NCI-H1105 treated with DMSO at 0.1 percent for 48 hours (cell line): Measurements from ENCODE around the gene TMEM256.

Experiments
- DNase-seq: peaks from one replicate; lab custom pipeline; 2025; lab: John Stamatoyannopoulos, UW

The TMEM256 gene

DNA sequence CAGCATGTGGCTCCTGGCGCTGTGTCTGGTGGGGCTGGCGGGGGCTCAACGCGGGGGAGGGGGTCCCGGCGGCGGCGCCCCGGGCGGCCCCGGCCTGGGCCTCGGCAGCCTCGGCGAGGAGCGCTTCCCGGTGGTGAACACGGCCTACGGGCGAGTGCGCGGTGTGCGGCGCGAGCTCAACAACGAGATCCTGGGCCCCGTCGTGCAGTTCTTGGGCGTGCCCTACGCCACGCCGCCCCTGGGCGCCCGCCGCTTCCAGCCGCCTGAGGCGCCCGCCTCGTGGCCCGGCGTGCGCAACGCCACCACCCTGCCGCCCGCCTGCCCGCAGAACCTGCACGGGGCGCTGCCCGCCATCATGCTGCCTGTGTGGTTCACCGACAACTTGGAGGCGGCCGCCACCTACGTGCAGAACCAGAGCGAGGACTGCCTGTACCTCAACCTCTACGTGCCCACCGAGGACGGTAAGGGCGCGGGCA lies 4.4 kb upstream of the TMEM256 start:
- no peak for DNase-seq

GRCh38 chr17:7407485-7408251 lies 3.8 kb upstream of the TMEM256 start, which contains the start of gene NLGN2:
Gene NLGN2 (plus strand): TSS chr17:7407845. CDS start chr17:7408256, 411 bp downstream.
- DNase-seq = no peak

GRCh38 chr17:7407082-7407481 lies 3.2 kb upstream of the TMEM256 start:
- no peak for DNase-seq

- peak; percentile 5 for DNase-seq
Measured at GRCh38 chr17:7406235-7406825, 2.4 kb upstream of the TMEM256 start.

- no peak for DNase-seq
Measured at GRCh38 chr17:7405350-7406234, 1.7 kb upstream of the TMEM256 start.

DNA sequence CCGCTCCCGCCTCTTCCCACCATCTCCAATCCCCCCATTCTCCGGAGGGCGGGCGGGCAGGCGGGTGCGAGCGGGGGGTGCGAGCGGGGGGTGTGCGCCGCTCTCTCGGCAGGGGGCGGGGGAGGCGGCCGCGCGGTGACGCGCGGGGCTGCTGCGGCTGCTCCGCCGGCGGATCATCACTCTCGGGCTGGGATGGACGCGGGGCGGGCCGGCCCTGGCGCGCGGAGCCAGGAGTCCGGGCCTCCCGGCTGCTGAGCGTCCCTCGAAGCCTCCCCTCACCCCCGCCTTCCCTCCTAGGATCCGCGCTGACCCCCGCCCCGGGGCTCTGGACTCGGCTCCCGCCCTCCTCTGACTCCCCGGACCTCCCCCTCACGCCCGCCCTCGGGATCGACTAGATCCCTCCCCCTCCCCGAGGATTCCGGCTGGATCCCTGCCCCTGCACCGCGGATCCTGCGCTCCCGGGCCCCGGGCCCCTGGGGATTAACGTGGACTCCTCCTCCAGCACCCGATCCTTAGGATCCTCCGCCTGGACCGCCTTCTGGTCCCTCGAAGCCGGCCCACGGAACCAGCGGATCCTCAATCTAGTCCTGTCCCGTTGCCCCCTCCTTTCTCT lies 946 bp upstream of the TMEM256 start:
- DNase-seq = no peak

- peak; percentile 91 for DNase-seq
Measured at GRCh38 chr17:7403727-7403976, 245 bp downstream of the TMEM256 start.

DNA sequence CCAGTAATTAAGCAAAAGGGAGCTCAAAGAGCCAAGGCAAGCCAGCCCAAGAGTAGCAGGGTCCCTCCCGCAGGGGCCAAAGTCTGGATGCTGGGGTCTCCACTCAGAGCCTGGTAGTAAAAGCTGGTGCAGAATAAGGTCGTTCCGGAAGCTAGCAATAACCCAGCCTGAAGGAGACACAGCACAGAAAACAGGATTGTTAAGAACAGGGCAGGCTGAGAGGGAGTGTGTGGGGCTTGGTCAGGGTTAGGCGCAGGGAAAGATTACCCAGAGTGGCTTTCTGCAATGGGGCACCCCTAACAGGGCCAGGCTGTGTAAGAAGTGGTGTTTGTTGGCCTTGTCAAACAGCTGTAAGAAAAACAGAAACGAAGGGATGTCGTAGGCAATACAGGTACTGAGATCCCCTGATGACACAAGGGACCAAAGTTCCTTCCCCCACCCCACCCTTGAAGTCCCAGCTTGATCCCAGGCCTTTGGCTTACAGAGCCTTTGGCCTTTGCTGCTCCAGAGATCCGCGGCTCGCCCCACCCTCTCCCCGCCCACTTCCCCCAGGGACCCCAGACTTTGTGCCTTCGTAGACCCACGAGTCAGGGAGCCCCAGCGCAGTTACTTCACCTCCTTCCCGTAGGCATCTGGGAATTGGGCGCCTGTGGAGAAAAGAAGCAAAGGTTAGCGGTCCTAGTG lies 712 bp downstream of the TMEM256 start:
- no peak for DNase-seq

DNA sequence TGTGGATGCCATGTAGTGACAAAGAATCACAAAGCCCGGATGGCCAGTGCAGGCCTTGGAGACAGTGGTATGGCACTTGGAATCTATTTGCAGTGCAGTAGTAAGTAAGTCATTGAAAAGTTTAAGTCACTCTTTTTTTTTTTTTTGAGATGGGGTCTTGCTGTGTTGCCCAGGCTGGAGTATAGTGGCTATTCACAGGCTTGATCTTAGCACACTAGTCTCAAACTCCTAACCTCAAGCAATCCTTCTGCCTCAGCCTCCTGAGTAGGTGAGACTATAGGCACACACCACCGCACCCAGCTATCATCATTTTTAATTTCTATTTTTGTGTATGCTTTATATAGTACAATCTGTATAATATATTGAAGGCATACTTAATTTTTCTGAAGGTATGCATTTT lies 5.3 kb downstream of the TMEM256 start:
- no peak for DNase-seq

DNA sequence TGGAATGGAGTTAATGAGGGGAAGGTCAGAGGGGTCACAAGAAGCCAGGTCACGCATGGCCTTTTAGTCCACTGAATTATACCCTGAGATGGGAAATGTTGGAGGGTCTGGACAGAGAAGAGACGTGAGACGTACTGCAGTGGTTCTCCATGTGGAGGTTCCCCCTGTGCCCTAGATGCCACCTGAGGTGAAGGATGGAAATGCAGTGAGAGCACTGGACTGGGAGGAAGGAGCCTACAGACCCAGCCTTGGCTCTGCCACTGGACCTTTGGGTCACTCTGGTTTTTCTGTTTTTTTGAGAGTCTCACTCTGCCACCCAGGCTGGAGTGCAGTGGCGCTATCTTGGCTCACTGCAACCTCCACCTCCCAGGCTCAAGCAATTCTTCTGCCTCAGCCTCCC lies 7.8 kb downstream of the TMEM256 start:
- no peak for DNase-seq

DNA sequence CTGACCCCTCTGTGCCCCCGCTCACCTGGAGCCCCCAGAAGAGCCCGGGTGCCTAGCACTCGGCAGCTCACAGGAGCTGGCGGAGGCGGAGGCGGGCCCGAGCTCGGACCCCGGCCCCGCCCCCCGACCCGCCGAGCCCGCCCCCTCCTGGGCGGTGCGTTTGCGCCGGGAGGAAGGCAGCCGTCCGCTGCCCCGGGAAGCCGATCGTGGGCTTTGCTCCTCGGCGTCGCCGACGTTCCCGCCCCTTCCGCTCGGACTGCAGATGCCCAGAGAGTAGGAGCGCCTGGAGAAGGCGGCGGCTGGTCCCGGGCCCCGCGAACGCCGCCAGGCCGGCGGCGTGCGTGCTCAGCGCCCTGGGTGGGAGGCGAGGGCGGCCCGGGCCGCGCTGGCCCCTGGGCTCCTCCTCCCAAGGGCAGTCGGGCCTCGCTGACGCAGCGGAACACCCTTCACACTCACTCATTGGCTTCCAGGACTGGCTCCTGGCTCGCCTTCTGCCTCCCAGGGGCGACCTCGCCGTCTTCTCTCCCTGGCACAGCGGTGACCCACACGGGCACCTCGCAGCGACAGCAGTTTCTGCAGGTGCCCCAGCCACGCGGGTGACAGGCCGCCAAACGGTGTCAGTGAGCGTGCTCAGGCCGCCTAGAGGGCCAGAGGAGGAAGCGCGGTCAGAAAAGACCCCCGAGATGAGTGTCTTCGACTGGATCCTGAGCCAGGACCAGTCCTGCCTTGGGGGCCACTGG lies 9.3 kb downstream of the TMEM256 start, which contains the start of gene PLSCR3:
PLSCR3 (minus strand) TSS at position 74 of the 740 bp plus-strand sequence. CDS start 415 bp downstream, outside the sequence.
- peak; percentile 84 for DNase-seq

DNA sequence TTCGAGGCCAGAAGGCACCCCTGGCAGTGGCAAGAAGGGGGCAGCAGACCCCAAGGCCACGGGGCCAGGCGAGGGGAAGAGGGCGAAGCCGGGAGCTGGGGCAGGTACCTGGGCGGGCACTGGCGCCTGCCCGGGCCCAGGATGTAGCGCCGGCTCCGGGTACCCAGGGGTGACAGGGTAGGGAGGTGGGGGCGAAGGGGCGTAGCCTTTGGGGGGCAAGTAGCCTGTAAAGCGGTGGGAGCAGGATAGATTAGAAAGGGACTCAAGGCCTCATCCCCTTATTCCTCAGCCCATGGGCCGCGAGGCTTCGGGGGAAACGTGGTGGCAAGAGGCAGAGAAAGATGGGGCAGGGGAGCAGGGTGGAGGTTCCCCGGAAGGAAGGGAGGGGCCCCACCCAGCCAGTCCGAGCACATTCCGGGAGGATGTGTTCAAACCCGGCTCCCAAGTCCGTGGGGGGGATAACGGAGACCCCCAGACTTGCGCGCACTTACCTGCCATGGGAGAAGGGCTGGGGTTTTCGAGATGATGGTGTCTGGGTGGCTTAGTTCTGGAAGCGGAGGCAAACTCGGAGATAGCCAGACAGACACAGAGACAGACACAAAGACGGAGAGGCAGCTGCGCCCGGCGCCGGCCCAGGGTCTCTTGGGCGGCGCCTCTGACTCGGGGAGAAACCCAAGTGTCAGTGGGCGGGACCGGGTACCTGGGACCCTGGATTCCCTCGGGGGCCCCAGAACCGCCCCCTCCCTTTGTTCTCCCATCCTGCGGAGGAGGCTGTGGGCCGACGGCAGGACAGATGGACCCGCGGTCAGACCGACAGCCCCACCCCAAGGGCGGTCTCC lies 10.1 kb downstream of the TMEM256 start:
- DNase-seq = peak; percentile 84

DNA sequence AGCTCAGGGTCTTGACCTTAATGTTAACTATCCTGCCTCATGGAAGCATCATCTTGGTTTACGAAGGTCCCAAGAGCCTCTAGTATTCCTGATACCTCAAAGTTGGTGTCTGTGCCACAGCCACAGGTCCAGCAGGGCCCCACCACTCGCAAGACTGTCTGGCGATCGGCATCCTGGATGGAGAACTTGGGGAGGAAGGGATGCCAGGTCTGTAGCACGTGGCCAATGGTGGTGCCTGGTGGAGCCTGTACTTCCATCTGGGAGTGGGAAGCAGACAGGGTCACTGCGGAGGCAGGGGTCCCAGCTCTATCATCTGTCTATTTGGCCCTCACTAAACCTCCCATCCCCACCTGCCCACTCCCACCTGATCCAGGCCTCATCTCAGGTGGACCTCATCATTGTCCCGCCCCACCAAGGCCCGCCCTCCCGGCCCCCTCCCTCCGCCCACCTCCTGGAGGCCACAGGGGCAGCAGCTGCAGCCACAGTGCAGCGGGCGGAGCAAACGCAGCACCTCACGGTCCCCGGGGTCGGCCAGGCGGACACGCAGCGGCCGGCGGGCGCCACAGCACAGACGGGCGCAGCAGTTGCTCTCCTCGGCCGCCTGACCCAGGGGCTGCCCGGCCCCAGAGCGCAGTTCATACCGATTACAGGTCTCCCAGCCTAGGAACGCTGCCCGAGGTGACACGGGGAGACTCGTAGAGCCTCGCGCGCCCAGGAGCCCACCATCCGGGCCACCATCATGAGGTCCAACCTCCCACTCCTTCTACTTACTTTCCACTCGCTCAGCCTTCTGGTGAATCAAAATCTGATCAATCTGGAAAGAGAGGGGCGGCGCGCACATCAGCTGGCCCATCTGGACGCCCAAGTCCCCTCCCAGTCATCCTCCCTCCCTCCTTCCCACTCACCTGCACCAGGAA lies 10.9 kb downstream of the TMEM256 start:
- no peak for DNase-seq

GRCh38 chr17:7391307-7391706 lies 12.6 kb downstream of the TMEM256 start:
- DNase-seq = no peak

DNA sequence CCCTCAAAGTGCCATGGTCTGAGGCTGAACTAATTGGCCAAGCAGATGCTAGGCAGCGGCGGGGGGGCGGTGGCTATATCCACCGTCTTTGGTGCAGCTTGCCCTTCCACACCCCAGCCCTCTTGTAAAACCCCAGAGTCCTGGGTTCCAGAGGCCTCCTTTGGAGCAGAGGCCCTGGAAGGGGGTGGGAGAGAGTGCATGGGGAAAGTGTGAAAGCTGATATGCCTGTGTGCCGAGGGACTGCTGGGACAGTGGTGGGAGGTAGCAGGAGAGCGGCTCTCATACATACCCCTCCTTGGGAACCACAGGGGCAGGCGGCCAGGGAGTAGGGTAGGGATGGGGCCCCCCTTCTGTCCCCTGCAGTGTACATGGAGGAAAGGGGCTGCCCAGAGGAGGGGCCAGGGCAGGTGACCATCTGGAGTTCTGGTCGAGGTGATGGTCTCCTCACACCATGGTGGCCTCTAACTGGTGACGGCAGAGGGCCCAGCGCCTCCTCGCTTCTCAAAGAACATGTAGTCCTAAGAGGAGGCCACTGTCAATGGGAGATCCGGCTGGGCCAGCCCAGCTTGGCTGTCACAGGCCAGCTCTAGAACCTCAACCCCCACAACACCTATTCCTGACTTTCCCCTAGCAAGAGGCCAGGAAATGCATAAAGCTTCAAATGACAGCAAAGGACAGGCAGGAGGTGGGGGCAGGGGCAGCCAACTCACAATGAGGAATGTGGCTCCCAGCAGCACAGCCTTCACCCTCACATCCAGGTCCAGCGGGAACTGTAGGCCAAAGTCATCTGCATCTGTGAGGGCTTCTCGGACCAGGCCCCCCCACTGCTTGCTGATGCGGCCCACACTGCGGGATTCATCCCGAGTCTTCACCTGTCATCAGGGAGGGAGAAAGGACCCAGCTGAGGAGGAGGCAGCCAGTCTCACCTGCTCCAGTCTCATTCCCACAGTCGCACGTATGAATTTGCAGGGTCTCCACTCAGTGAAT lies 13.7 kb downstream of the TMEM256 start:
- DNase-seq = no peak

DNA sequence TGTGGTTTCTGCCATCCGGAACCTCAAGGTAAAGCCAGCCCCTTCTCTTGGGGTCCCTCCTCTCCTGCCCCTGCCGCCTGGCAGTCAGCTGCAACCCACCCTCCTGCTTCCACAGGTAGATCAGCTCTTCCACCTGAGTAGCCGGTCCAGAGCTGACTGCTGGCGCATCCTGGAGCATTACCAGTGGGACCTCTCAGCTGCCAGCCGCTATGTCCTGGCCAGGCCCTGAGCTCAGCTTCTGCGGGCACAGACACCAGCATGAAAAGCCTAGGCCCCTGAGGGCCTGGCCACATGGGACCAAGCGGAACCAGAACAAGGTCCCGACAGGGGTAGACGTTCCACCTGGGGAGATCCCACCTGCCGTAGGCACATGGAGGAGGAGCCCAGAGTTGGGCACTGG lies 15.0 kb downstream of the TMEM256 start:
- no peak for DNase-seq

GRCh38 chr17:7384489-7385081 lies 19.3 kb downstream of the TMEM256 start:
- no peak for DNase-seq
